SJSA1 (cell line): ENCODE results near the gene UBE2G2. TPM values are rescaled to one million over a fixed set of nuclear protein-coding genes. Genes with fewer than 3 reads are reported as not detected.
"Not testable (repeated sequence)": the region's sequence is repeated elsewhere in the genome, so short reads cannot be mapped to it uniquely, and the experiment has no call there.

Experiments
- DNase-seq, 2 experiments: peaks; one replicate each; pipeline ENCODE4 v3.0.0-alpha.2; 2015 to 2020; ENCODE audit warnings: low spot score in 2 of 2, low read depth in 1 of 2
- H3K27ac ChIP-seq: fragments of 250-450 bp; sonication (Bioruptor Pico); 2 replicates; pipeline ENCODE4 v1.5.1; 2020; ENCODE audit warnings: mild to moderate bottlenecking, moderate library complexity
- H3K27me3 ChIP-seq: fragments of 250-450 bp; sonication (Bioruptor Pico); replicated peaks from 2 replicates; pipeline ENCODE4 v1.5.1; 2020; ENCODE audit warnings: mild to moderate bottlenecking, moderate library complexity
- H3K36me3 ChIP-seq: fragments of 250-450 bp; sonication (Bioruptor Pico); 2 replicates; pipeline ENCODE4 v1.5.1; 2020; ENCODE audit warnings: mild to moderate bottlenecking
- H3K4me1 ChIP-seq: fragments of 250-450 bp; sonication (Bioruptor Pico); replicated peaks from 2 replicates; pipeline ENCODE4 v1.6.1; 2021; ENCODE audit warnings: mild to moderate bottlenecking
- H3K4me3 ChIP-seq: fragments of 250-450 bp; sonication (Bioruptor Pico); 2 replicates; pipeline ENCODE4 v1.5.1; 2020; ENCODE audit warnings: mild to moderate bottlenecking
- H3K9me3 ChIP-seq: fragments of 250-450 bp; sonication (Bioruptor Pico); replicated peaks from 2 replicates; pipeline ENCODE4 v1.5.1; 2020; ENCODE audit warnings: mild to moderate bottlenecking
- total RNA-seq: library from RNA; depleted of rRNA; stranded (reverse); fragments of >200 nt; shearing (Covaris generic); gene quantifications from 2 replicates; pipeline ENCODE4 v1.2.3, GENCODE V29; 2014

The UBE2G2 gene
- total RNA-seq, 1 experiment from 2014 or later, result 74.7 TPM

DNA sequence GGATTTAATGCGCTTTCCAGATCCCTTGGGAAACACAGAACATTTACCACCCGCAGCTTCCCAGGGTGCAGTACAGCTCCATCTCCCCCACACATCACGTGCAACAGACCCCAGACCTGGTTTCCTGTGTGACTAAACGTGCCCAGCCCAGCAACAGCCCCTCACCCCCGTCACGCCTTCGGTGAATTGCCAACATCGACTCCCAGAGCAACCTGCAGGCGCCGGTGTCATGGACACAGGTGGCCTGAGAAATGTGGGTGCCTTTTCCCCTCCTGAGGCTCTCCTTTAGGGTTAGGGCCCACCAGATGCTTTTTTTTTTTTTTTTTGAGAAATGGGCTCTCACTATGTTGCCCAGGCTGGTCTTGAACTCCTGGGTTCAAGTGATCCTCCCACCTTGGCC, 40.5 kb upstream of the UBE2G2 start:
- no peak overlapping the region for H3K4me3 ChIP-seq
- H3K4me1 ChIP-seq, result peaks cover 24% of the 10 kb centered on the region
- no peaks in the 10 kb centered on the region for H3K9me3 ChIP-seq
- H3K27me3 ChIP-seq, result no peaks in the 10 kb centered on the region
- no peak overlapping the region for H3K27ac ChIP-seq
- H3K36me3 ChIP-seq, result no peaks in the 10 kb centered on the region
- DNase-seq, result no peak

DNA sequence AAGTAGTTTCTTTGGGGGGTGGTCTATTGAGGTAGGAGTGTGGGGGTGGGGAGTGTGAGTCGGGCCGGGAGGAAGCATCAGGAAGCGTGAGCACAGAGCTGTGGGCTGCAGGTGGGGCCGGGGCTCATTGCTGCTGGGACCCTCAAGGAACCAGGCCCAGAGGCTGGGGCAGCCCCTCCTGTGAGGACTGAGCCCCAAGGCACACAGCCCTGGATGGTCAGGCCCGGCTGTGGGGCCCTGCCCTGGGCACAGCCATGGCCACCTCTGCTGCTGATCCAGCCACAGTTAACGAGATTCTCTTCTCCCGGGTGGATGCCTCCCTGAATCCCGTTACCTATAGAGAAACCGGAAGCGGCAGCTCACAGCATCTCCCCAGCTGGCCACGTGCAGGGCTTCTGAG, 39.2 kb upstream of the UBE2G2 start:
- H3K27me3 ChIP-seq, result no peaks in the 10 kb centered on the region
- H3K4me3 ChIP-seq, result no peak overlapping the region
- H3K4me1 ChIP-seq, result peaks cover 15% of the 10 kb centered on the region
- DNase-seq, result no peak
- H3K27ac ChIP-seq, result no peak overlapping the region
- H3K9me3 ChIP-seq, result no peaks in the 10 kb centered on the region
- H3K36me3 ChIP-seq, result no peaks in the 10 kb centered on the region

DNA sequence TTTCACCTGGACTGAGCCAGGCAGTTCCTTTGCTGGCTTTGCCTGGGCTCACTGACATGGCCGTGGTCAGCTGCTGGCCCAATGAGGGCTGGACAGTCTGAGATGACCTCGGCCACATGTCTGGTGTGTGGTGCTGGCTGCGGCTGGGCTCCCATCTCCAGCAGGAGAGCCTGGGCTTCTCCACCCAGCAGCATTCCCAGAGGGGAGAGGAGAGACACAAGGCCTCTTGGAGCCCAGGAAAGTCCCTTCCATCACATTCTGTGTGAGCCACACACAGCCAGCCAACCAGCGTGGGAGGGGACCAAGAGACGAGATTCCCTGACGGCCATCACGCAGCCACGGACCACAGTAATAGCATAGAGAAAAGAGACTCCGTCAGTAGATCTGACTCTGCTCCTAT, 37.3 kb upstream of the UBE2G2 start:
- DNase-seq, result no peak
- Histone ChIP-seq H3K27me3 (no peaks in the 10 kb centered on the region), H3K4me3 (no peak overlapping the region), H3K27ac (no peak overlapping the region), H3K36me3 (no peaks in the 10 kb centered on the region), H3K4me1 (peaks cover 10% of the 10 kb centered on the region), H3K9me3 (no peaks in the 10 kb centered on the region)

DNA sequence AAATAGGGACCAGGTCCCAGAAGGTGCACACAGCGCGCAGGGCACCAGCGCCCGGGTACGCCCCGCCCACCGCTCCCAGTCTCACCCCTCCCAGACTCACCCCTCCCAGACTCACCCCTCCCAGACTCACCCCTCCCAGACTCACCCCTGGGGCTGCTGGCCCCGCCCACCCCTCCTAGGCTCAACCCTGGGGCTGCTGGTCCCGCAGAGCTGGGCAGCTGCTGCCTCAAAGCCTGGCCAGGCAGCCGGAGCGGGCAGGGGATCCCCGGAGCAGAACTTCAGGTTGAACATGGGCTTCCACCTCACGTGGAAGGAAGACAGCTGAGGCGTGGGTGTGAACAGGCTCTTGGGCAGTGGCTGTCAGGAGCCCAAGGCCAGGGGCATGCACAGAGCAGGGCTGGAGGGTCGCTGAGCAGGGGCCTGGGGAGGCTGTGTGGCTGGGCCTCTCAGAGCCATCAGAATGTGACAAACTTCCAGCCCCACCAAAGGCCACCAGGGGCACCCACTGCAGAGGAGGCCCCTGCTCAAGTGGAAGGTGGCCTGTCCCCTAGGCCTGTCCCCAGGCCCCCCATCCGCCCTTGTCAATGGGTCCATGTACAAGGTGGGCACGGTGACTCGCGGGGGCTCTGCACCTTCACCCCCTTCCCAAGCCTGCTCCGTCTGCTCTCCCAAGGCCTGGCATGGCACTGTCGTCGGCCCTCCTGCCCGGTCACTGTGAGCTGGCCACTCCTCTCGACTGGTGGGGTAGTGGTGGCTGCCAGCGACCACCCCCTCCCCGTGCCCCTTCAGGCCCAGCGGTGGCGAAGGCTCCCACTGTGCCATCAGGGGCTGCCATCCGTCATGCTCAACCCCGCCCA, 36.6 kb upstream of the UBE2G2 start:
- Histone ChIP-seq H3K27me3 (no peaks in the 10 kb centered on the region), H3K4me3 (no peak overlapping the region), H3K36me3 (no peaks in the 10 kb centered on the region), H3K4me1 (peaks cover 10% of the 10 kb centered on the region), H3K9me3 (no peaks in the 10 kb centered on the region), H3K27ac (no peak overlapping the region)
- no peak for DNase-seq

DNA sequence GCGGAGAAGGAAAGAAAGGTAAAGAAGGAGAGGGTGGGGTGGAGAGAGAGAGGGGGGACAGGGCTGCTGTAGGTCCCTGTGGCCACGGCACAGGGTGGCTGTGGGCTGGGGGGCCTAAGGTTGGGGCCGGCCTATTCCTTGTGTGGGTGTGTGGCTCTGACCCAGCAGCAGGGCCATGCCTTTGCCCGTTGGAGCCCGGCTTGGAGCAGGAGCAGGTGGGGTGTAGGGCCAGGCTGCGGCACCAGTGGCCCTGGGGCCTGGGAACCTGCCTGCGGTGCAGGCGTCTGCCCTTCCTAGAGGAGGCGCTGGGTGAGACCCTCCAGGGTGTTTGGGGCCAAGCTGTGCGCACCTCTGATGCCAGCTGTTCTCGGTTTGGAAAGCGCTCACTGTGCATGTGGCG, 35.9 kb upstream of the UBE2G2 start:
- H3K36me3 ChIP-seq, result no peaks in the 10 kb centered on the region
- H3K4me1 ChIP-seq, result peaks cover 10% of the 10 kb centered on the region
- no peak overlapping the region for H3K4me3 ChIP-seq
- H3K9me3 ChIP-seq, result no peaks in the 10 kb centered on the region
- no peak for DNase-seq
- H3K27me3 ChIP-seq, result no peaks in the 10 kb centered on the region
- H3K27ac ChIP-seq, result no peak overlapping the region

DNA sequence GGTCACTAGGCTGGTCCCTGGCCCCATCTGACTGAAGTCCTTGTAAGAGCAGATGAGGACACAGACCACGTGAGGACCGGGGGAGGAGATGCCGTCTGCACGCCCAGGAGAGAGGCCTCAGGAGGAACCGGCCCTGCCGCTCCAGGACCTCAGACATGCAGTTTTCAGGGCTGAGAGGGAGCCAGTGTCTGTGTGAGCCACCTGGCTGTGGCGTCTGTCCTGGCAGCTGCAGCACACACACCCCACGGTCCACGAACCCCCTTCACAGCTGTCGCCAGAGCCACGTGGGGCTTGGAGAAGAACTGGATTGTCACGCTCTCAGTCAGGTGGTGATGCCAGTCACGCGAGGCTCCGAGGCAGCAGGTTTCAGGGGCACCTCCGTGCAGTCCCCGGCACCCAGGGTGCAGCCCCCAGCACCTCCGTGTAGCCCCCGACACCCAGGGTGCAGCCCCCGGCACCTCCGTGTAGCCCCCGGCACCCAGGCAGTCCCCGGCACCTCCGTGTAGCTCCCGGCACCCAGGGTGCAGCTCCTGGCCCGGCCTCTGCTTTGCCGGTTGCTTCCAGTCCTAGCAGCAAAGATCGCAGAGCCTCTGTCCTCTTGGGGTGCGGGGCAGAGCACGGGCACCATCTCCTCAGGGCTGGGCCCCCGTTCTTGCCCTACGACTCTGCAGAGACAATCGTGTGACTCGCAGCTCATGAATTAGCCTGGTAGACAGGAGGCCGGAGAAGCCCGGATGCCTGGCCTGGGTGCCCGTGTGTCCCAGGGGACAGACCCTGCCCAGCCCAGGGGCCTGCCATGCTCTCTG, 35.2 kb upstream of the UBE2G2 start:
- Histone ChIP-seq H3K27ac (no peak overlapping the region), H3K4me3 (no peak overlapping the region), H3K36me3 (no peaks in the 10 kb centered on the region), H3K4me1 (peaks cover 10% of the 10 kb centered on the region), H3K9me3 (no peaks in the 10 kb centered on the region), H3K27me3 (no peaks in the 10 kb centered on the region)
- no peak for DNase-seq

DNA sequence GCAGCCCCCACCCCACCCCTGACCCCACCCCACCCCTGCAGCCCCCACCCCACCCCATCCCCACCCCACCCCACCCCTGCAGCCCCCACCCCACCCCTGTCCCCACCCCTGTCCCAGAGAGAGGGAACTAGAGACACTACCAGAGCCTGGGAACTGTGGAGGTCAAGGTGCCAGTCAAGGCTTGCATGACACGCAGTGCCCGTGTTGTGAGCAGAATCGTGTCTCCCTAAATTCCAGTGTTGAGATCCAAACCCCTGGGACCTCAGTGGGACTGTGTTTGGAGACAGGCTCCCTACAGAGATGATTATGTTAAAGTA, 34.7 kb upstream of the UBE2G2 start:
- DNase-seq, result no peak

DNA sequence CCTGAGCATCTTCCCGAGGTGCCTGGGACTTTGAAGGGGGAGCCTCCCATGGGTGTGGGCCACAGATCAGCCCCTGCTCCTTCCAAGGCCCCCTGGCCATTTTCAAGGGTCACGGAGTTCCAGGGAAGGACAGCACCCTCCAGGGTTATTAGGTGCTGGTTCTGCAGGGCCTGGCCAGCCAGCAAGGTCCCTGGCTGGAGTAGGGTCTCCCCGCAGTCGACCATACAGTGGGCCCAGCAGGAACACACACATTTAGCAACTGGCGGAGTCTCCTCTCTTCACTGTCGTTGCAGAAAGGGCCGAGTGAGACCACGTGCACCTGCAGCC, 34.0 kb upstream of the UBE2G2 start:
- Histone ChIP-seq H3K36me3 (no peaks in the 10 kb centered on the region), H3K27ac (no peak overlapping the region), H3K4me3 (no peak overlapping the region), H3K9me3 (no peaks in the 10 kb centered on the region), H3K4me1 (peaks cover 10% of the 10 kb centered on the region), H3K27me3 (no peaks in the 10 kb centered on the region)
- no peak for DNase-seq

More for the DNA sequence above, 34.7 kb upstream of the UBE2G2 start:
- H3K27ac ChIP-seq, result no peak overlapping the region
- no peak overlapping the region for H3K4me3 ChIP-seq
- no peaks in the 10 kb centered on the region for H3K9me3 ChIP-seq
- H3K36me3 ChIP-seq, result no peaks in the 10 kb centered on the region
- no peaks in the 10 kb centered on the region for H3K27me3 ChIP-seq
- peaks cover 10% of the 10 kb centered on the region for H3K4me1 ChIP-seq

DNA sequence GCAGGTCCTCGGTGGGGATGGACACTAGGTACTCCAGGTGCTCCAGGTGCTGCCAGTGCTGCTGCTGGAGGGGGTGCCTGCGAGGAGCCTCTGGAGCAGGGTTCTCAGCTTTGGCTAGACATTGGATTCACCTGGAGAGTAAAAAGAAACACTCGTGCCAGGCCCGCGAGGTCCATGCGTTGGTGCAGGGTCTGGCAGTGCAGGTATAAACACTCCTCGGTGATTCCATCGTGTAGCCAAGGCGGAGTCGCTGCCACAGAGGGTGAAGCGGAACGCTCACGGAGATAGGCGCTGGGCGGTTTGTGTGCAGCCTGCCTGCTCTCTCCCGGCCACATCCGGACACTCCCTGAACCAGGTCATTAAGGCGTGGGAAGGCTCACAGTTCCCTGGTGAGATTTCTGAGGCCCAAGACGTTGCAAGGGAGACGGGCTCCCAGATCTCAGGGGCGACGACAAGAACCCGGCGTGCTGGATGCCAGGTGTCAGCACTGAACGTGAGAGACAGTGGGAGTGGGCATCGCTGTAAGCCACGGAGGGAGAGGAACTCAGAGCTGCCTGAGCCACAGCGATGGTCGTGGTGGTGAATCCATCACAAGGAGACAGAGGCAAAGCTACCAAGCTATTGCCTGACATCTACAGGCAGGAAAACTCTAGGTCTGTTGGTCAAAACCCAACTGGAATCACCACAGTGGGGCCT, 33.5 kb upstream of the UBE2G2 start:
- peaks cover 10% of the 10 kb centered on the region for H3K4me1 ChIP-seq
- no peaks in the 10 kb centered on the region for H3K9me3 ChIP-seq
- DNase-seq, result no peak
- H3K36me3 ChIP-seq, result no peaks in the 10 kb centered on the region
- no peak overlapping the region for H3K27ac ChIP-seq
- H3K27me3 ChIP-seq, result no peaks in the 10 kb centered on the region
- no peak overlapping the region for H3K4me3 ChIP-seq

DNA sequence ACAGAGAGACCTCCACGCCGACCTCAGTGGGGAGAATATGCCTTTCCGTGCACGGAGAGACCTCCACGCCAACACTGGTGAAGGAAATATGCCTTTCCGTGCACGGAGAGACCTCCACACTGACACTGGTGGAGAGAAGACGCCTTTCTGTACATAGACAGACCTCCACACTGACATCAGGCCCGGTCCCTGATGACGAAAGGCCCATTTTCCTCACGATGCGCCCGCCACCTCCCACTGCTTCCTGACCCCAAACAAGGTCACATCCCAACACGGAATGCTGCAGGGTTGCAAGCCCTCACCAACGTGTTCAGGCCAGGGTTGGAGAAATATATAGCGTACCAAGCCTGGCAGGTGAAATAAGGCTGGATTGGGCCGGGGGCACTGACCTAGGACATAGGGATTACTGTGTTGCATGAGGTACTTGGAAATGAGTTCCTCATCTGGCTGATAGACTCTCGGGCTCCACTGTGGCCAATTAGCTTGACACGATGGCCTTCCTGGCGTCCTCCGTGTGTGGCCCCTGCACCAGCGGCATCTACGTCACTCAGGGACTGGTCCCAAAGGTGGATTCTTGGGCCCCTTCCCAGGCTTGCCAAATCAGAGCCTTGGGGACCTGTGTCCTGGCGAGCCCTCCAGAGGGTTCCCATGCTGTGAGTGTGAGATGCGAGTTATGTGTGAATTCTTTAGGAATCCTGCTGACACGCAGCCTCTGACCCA, 32.8 kb upstream of the UBE2G2 start:
- H3K4me3 ChIP-seq, result no peak overlapping the region
- DNase-seq, result no peak
- H3K27ac ChIP-seq, result no peak overlapping the region

DNA sequence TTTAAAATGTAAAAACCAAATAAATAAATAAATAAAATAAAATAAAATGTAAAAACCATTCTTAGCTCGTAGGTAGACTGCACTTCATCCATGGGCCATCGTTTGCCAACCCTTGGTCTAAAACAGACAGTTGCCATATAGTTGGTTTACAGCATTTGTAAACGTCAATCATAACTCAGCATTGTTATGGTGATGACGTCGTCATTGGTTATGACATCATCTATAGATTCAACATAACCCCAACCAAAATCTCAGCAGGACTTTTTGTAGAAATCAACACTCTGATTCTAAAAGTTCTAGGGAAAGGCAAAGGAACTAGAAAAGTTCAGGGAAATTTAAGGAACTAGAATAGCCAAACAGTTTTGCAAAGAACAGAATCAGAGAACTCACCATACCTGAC, 32.0 kb upstream of the UBE2G2 start:
- Histone ChIP-seq H3K4me1 (peaks cover 10% of the 10 kb centered on the region), H3K27me3 (peaks cover 4% of the 10 kb centered on the region; the same call in 1 of the 2 replicates), H3K4me3 (no peak overlapping the region), H3K9me3 (peaks cover 6% of the 10 kb centered on the region), H3K36me3 (no peaks in the 10 kb centered on the region), H3K27ac (no peak overlapping the region)
- DNase-seq, result no peak

More for the DNA sequence above, 32.8 kb upstream of the UBE2G2 start:
- Histone ChIP-seq H3K9me3 (peaks cover under 1% of the 10 kb centered on the region), H3K27me3 (no peaks in the 10 kb centered on the region), H3K4me1 (peaks cover 10% of the 10 kb centered on the region), H3K36me3 (no peaks in the 10 kb centered on the region)

DNA sequence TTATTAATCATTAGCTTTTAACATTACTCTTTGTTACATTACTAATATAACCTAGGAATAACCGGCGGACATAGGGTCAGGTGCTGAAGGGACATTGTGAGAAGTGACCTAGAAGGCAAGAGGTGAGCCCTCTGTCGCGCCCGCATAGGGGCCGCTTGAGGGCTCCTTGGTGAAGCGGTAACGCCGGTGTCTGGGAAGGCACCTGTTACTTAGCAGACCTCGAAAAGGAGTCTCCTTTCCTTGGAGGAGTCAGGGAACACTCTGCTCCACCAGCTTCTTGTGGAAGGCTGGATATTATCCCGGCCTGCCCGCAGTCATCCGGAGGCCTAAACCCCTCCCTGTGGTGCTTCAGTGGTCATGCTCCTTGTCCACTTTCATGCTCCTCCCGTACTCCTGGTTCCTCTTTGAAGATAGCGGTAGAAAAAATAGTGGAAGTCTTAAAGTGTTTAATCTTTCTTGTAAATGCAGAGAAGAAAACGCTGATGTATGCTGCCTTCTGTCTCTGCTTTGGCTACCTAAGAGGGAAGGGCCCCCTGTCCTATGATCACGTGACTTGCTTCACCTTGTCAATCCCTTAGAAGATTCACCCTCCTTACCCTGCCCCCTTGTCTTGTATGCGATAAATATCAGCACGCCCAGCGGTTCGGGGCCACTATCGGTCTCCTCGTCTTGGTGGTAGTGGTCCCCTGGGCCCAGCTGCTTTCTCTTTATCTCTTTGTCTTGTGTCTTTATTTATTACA, 31.1 kb upstream of the UBE2G2 start:
- H3K4me1 ChIP-seq, result peaks cover 10% of the 10 kb centered on the region
- not testable (repeated sequence) for H3K36me3 ChIP-seq, H3K27me3 ChIP-seq, H3K27ac ChIP-seq, H3K4me3 ChIP-seq, DNase-seq
- peaks cover 12% of the 10 kb centered on the region for H3K9me3 ChIP-seq

DNA sequence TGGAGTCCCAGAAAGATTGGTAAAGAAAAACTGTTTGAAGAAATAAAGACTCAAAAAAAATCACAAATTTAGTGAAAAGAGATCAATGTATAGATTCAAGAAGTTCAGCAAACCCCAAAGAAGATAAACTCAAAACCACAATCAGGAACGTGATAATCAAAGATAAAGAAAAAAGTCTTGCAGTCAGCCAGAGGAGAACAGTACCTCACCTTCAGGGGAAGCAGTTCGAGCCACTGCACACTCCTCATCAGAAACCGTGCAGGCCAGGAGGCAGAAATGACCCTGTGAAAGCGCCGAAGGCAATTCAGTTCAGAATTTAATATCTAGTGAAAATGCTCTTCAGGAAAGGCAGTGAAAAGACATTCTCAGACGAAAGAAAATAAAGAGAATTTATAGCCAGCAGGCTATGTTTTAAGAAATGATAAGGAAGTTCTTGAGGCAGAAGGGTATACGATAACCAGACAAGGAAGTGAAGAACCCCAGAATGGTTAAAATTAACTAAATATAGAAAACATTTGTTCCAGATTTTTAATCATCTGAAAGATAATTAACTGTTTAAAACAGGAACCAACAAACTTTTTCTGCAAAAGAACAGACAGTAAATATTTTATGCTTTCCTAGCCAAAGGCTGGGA, 29.7 kb upstream of the UBE2G2 start:
- no peaks in the 10 kb centered on the region for H3K4me1 ChIP-seq
- peaks cover 13% of the 10 kb centered on the region for H3K9me3 ChIP-seq
- H3K36me3 ChIP-seq, result no peaks in the 10 kb centered on the region
- H3K27me3 ChIP-seq, result peaks cover 4% of the 10 kb centered on the region; the same call in 1 of the 2 replicates
- DNase-seq, result no peak
- no peak overlapping the region for H3K4me3 ChIP-seq
- no peak overlapping the region for H3K27ac ChIP-seq
